Left kidney (tissue), 1 donor: ENCODE results near the gene HLA-DQA1. TPM values are rescaled to one million over a fixed set of nuclear protein-coding genes. Genes with fewer than 3 reads are reported as not detected.

Source experiments
- polyA plus RNA-seq: library from polyadenylated mRNA; unstranded; fragments of 120-200 nt; gene quantifications from one replicate; pipeline ENCODE4 v1.2.1, GENCODE V29; 2013; ENCODE audit not compliant: insufficient read length

Gene HLA-DQA1
- polyA plus RNA-seq, 1 donor = 3.3 TPM

Other genes with a start within 250 kb of the HLA-DQA1 start
- 3.4 TPM for gene BTNL2, start 230.2 kb upstream of the HLA-DQA1 start, polyA plus RNA-seq
- 58.9 TPM for gene HLA-DRA, start 197.5 kb upstream of the HLA-DQA1 start, polyA plus RNA-seq
- gene HLA-DRB5, start 107.1 kb upstream of the HLA-DQA1 start, polyA plus RNA-seq = 6.3 TPM
- gene HLA-DRB1, start 47.6 kb upstream of the HLA-DQA1 start, polyA plus RNA-seq = 16.1 TPM
- gene HLA-DQB1, start 29.3 kb downstream of the HLA-DQA1 start, polyA plus RNA-seq = 8.4 TPM
- gene HLA-DQA2, start 104.0 kb downstream of the HLA-DQA1 start, polyA plus RNA-seq = 2.1 TPM
- gene HLA-DQB2, start 126.1 kb downstream of the HLA-DQA1 start, polyA plus RNA-seq = 2.9 TPM
- gene HLA-DOB, start 179.6 kb downstream of the HLA-DQA1 start, polyA plus RNA-seq = 0.32 TPM
- 11.5 TPM for gene TAP2, start 201.3 kb downstream of the HLA-DQA1 start, polyA plus RNA-seq
- gene PSMB8, start 206.6 kb downstream of the HLA-DQA1 start, polyA plus RNA-seq = 18.8 TPM
- gene TAP1, start 216.3 kb downstream of the HLA-DQA1 start, polyA plus RNA-seq = 7.7 TPM
- 4.2 TPM for gene PSMB9, start 216.8 kb downstream of the HLA-DQA1 start, polyA plus RNA-seq